ENCODE measurements around the gene IRF1. TPM values are rescaled to one million over a fixed set of nuclear protein-coding genes. Genes with fewer than 3 reads are reported as not detected.

Gene IRF1
- total and polyA plus RNA-seq, 2 of the 4 experiments (the other 2 are of a cell fraction) = 11.1 to 18.9 TPM

DNA sequence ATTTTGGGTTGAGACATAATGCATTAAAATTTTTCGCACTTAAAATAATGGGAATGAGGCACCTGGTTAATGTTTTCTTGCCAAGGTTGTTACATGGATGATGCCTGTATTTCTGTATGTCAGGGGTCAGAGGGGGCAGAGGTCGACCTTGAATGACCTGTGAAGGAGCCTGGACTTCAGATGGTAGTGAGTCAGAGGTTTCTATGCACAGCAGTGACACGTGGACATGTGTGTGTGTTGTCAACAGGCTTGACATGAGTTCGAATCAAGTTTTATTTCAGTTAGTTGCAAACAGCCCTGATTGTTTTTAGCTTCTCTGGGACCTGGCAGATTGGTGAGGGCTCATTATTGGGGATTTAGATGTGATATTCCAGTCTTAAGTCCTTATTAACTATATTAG is 49.1 kb upstream of the IRF1 start:
- ChIA-PET CTCF (no interaction called here), POLR2A (ENCODE audit: unreplicated experiment) (no interaction called here)
- no peaks in the 10 kb centered on the region for H3K9me3 ChIP-seq (ENCODE audit: control insufficient read depth, insufficient read depth, low read length)
- ATAC-seq (ENCODE audit: low read depth) = no peak
- H3K4ac ChIP-seq (ENCODE audit: low read depth, low read length) = no peak overlapping the region
- no peak for DNase-seq
- no peak overlapping the region for H3K56ac ChIP-seq (ENCODE audit: extremely low read depth, insufficient read depth, low read length)
- no peak overlapping the region for H3K14ac ChIP-seq (replicated peaks; ENCODE audit: low read depth, low read length)
- H3K4me3 ChIP-seq (ENCODE audit: insufficient read depth, low read depth, low read length) = no peak overlapping the region
- WGBS, 2 experiments (ENCODE audit: extremely low coverage in 2 of 2, insufficient read length in 1 of 2) = 100% methylated on average over 1 of the region's 4 CpGs; no CpG with 5 or more reads in 1 of the 2 experiments
- H2BK5ac ChIP-seq (ENCODE audit: low read depth, low read length, poor library complexity, severe bottlenecking) = no peak overlapping the region
- no peak overlapping the region for H3K18ac ChIP-seq (ENCODE audit: low read depth, low read length)
- H2BK20ac ChIP-seq (ENCODE audit: low read depth, low read length) = no peak overlapping the region
- H3K27me3 ChIP-seq (ENCODE audit: control insufficient read depth, insufficient read depth, low read length) = peaks cover 34% of the 10 kb centered on the region
- H2AK9ac ChIP-seq (replicated peaks; ENCODE audit: low read depth, low read length, poor library complexity) = no peak overlapping the region
- dilution Hi-C loops (cut with HindIII; ENCODE audit: low sequenced_read_pairs, unreplicated experiment) (no loop called here), in situ Hi-C loops (cut with MboI; ENCODE audit: low sequenced_read_pairs) (no loop called here), intact Hi-C loops (cut with micrococcal nuclease) (no loop called here)
- TF ChIP-seq CEBPB (IDR thresholded peaks at IDR 0.05; ENCODE audit: low read depth, low read length) = no peak
- no peak for TF ChIP-seq NFE2L2 (IDR thresholded peaks at IDR 0.05; ENCODE audit: low read depth, low read length)
- no peak for TF ChIP-seq RAD21 (IDR thresholded peaks at IDR 0.05; ENCODE audit: low read length)
- no peak overlapping the region for H3K23ac ChIP-seq (ENCODE audit: low read depth, low read length)
- no peak overlapping the region for H2AFZ ChIP-seq (replicated peaks; ENCODE audit: low read length, poor library complexity)
- H4K5ac ChIP-seq (ENCODE audit: low read depth, low read length) = no peak overlapping the region
- H3K36me3 ChIP-seq (ENCODE audit: control insufficient read depth, insufficient read depth, low read length) = no peaks in the 10 kb centered on the region
- H4K20me1 ChIP-seq (ENCODE audit: insufficient read depth, low read length) = no peaks in the 10 kb centered on the region
- no peak overlapping the region for H3K27ac ChIP-seq (ENCODE audit: insufficient read depth, low read length)
- no TSS peak for BruUV-seq (replicated peaks)
- no peak overlapping the region for H4K91ac ChIP-seq (ENCODE audit: insufficient read depth, low read depth, low read length)
- H3K9ac ChIP-seq (ENCODE audit: low read depth, low read length) = no peak overlapping the region
- H2AK5ac ChIP-seq (ENCODE audit: low read depth, low read length) = no peak overlapping the region
- H2BK120ac ChIP-seq (ENCODE audit: low read depth, low read length) = no peak overlapping the region
- H2BK15ac ChIP-seq (ENCODE audit: low read depth, low read length) = no peak overlapping the region
- H3K4me2 ChIP-seq (ENCODE audit: low read depth, low read length) = no peak overlapping the region
- no peak overlapping the region for H4K8ac ChIP-seq (ENCODE audit: low read depth in 2 of 2, low read length in 2 of 2)
- H3K9me1 ChIP-seq (ENCODE audit: insufficient read depth, low read length) = no peaks in the 10 kb centered on the region; the same call in 1 of the 2 replicates
- no peaks in the 10 kb centered on the region for H3K4me1 ChIP-seq (ENCODE audit: control insufficient read depth, insufficient read depth, low read length)
- no peaks in the 10 kb centered on the region for H3K79me1 ChIP-seq (ENCODE audit: low read depth in 1 of 2, low read length in 2 of 2)
